NCI-H1694 treated with DMSO at 0.1 percent for 48 hours (cell line): ENCODE data around the gene FGF14.

Source experiments
- DNase-seq: peaks from one replicate; lab custom pipeline; 2025; lab: John Stamatoyannopoulos, UW

The FGF14 gene

GRCh38 chr13:102367836-102368235 lies 34.0 kb downstream of the FGF14 start:
- no peak for DNase-seq

GRCh38 chr13:102361113-102361512 lies 40.7 kb downstream of the FGF14 start:
- DNase-seq = no peak

GRCh38 chr13:102359264-102359663 lies 42.6 kb downstream of the FGF14 start:
- DNase-seq = no peak

GRCh38 chr13:102355251-102355650 lies 46.6 kb downstream of the FGF14 start:
- no peak for DNase-seq

GRCh38 chr13:102354011-102354410 lies 47.8 kb downstream of the FGF14 start:
- no peak for DNase-seq

GRCh38 chr13:102351521-102351920 lies 50.3 kb downstream of the FGF14 start:
- no peak for DNase-seq

GRCh38 chr13:102347490-102347889 lies 54.4 kb downstream of the FGF14 start:
- no peak for DNase-seq

- no peak for DNase-seq
These were observed 55.1 kb downstream of the FGF14 start for GRCh38 chr13:102346769-102347168.

GRCh38 chr13:102344410-102344809 lies 57.4 kb downstream of the FGF14 start:
- no peak for DNase-seq

GRCh38 chr13:102333320-102334198 lies 68.3 kb downstream of the FGF14 start:
- peak; percentile 63 for DNase-seq

GRCh38 chr13:102328909-102329308 lies 72.9 kb downstream of the FGF14 start:
- no peak for DNase-seq

GRCh38 chr13:102327119-102327617 lies 74.7 kb downstream of the FGF14 start:
- DNase-seq = no peak

- DNase-seq = no peak
These were observed 75.3 kb downstream of the FGF14 start for GRCh38 chr13:102326381-102327118.

GRCh38 chr13:102325321-102325720 lies 76.5 kb downstream of the FGF14 start:
- no peak for DNase-seq

- DNase-seq = no peak
These were observed 78.3 kb downstream of the FGF14 start for GRCh38 chr13:102323505-102323904.

- DNase-seq = no peak
These were observed 78.8 kb downstream of the FGF14 start for GRCh38 chr13:102323012-102323411.

GRCh38 chr13:102322211-102322610 lies 79.6 kb downstream of the FGF14 start:
- no peak for DNase-seq

GRCh38 chr13:102318233-102318632 lies 83.6 kb downstream of the FGF14 start:
- DNase-seq = no peak

GRCh38 chr13:102317593-102317992 lies 84.3 kb downstream of the FGF14 start:
- no peak for DNase-seq

GRCh38 chr13:102316732-102317131 lies 85.1 kb downstream of the FGF14 start:
- DNase-seq = no peak

GRCh38 chr13:102312841-102313240 lies 89.0 kb downstream of the FGF14 start:
- DNase-seq = no peak

GRCh38 chr13:102311901-102312300 lies 89.9 kb downstream of the FGF14 start:
- DNase-seq = no peak

GRCh38 chr13:102311419-102311796 lies 90.4 kb downstream of the FGF14 start:
- no peak for DNase-seq
